Measurements from ENCODE around the gene ZSCAN10. TPM values are rescaled to one million over a fixed set of nuclear protein-coding genes. Genes with fewer than 3 reads are reported as not detected.

Gene ZSCAN10
- polyA plus RNA-seq, 1 donor (not counting 4 experiments of a cell fraction or from before 2014, with no cell fraction given) = not detected

DNA sequence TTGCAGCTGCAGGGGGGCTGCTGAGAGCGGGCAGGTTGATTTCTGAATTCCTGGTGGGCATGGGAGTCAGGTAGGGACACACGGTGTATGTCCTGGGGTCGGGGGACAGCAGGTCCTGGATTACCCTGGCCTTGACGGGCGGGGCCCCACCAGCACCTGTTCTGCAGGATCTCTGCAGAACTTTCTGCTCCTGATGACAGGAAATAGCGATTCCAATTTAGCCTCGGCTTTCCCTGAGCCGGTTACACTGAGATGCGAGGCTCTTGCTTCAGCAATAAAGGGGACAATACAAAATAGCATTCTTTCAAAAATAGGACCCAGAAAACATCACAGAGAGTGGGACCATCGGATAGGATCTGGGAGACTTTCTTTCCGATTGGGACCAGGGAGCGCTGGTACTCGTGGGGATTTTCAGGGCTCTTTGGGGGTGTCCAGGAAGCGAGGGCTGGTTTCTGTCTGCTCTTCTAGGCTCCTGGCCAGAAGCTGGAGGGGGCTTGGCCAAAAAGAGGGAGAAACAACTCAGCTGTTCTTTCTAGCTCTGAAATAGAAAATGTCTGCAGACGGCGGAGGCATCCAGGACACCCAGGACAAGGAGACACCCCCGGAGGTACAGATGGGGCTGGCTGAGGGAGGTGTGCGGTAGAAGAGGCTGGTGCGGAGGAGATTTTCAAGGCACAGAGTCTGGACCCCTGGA, 13.9 kb upstream of the ZSCAN10 start:
- Histone ChIP-seq H3K36me3 (ENCODE audit: control insufficient read depth in 2 of 2, extremely low read depth in 1 of 2, insufficient read depth in 2 of 2, low read length in 2 of 2) (peaks cover 0 to 9% of the 10 kb centered on the region in 2 experiments), H4K20me1 (ENCODE audit: control insufficient read depth, extremely low read depth, insufficient read depth, low read length) (no peaks in the 10 kb centered on the region), H2AFZ (ENCODE audit: control insufficient read depth, low read length) (peak overlapping the region; percentile 27), H3K4me1 (ENCODE audit: control insufficient read depth, extremely low read depth, insufficient read depth, low read length) (peaks cover 11% of the 10 kb centered on the region), H3K4me3 (ENCODE audit: control insufficient read depth in 2 of 3, extremely low read depth in 1 of 3, insufficient read depth in 2 of 3, low read depth in 1 of 3, low read length in 3 of 3) (peak overlapping the region; percentile 69 to 88 (median 82)), H3K4me2 (ENCODE audit: control insufficient read depth, extremely low read depth, insufficient read depth, low read depth, low read length) (peak overlapping the region; percentile 70), H3K27me3 (ENCODE audit: control insufficient read depth, extremely low read depth, insufficient read depth, low read length) (no peaks in the 10 kb centered on the region), H3K9me1 (ENCODE audit: control insufficient read depth, extremely low read depth, insufficient read depth, low read length) (no peaks in the 10 kb centered on the region), H3K27ac (ENCODE audit: control insufficient read depth, insufficient read depth, low read length) (no peak overlapping the region), H3K79me2 (ENCODE audit: control insufficient read depth, insufficient read depth, low read length) (peaks cover 21% of the 10 kb centered on the region), H3K9me3 (ENCODE audit: control insufficient read depth, low read depth, low read length) (no peaks in the 10 kb centered on the region), H3K9ac (ENCODE audit: control insufficient read depth, extremely low read depth, insufficient read depth, low read length) (peak overlapping the region; percentile 76)
- dilution Hi-C loops (cut with MboI; ENCODE audit: extremely low pct_ligation_motif_present, low sequenced_read_pairs) = no loop called here
- no peak for FAIRE-seq
- TF ChIP-seq, protein P1, sequence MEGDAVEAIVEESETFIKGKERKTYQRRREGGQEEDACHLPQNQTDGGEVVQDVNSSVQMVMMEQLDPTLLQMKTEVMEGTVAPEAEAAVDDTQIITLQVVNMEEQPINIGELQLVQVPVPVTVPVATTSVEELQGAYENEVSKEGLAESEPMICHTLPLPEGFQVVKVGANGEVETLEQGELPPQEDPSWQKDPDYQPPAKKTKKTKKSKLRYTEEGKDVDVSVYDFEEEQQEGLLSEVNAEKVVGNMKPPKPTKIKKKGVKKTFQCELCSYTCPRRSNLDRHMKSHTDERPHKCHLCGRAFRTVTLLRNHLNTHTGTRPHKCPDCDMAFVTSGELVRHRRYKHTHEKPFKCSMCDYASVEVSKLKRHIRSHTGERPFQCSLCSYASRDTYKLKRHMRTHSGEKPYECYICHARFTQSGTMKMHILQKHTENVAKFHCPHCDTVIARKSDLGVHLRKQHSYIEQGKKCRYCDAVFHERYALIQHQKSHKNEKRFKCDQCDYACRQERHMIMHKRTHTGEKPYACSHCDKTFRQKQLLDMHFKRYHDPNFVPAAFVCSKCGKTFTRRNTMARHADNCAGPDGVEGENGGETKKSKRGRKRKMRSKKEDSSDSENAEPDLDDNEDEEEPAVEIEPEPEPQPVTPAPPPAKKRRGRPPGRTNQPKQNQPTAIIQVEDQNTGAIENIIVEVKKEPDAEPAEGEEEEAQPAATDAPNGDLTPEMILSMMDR (optimal IDR thresholded peaks at IDR 0.05 in 1 of 3, IDR thresholded peaks at IDR 0.05 in 1 of 3, conservative IDR thresholded peaks at IDR 0.05 in 1 of 3; ENCODE audit: extremely low read depth in 1 of 3, insufficient read depth in 2 of 3, low read length in 3 of 3) = no peak
- TF ChIP-seq EZH2 (IDR thresholded peaks at IDR 0.05; ENCODE audit: low read length) = no peak
- DNase-seq (ENCODE audit: low read depth, low spot score) = no peak

DNA sequence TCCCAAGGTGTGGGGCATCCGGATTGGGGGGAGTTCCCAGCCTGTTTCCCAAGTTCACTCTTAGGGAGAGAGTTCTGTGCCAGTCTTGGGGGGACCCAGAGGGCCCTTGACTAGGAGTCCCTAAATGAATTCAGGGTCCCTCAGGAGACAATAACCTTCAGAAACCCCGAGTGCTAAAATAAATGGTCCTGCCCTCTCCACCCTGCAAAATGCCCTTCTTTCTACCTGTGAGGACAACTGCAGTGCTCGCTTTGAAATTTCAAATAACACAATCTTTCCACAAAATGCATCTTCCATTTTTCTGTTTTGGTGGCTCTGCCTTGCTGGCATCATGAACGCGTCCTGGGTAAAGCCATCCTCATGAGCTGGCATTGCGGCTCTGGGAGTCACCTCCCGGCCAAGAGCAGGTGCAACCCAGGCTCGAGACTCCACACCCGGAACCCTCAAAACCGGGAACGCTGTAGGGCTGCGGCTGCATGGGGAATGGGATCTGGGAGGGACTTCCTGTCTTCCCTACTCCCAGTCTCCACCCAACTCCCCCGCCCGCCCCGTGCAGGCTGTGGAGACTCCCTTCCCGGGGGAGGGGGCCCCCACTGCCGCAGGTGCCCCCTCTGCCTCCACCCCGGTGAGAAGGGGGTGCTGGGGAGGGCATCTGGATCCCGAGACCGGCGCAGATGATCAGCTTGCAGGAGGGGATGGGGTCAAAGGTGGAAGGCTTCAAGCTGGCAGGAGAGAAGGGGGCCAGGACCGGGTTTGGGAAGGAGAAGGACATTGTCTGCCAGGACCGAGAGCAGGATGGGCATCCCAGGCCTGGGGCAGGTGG, 13.2 kb upstream of the ZSCAN10 start, which contains the start of gene ZNF205:
Gene ZNF205 (plus strand): TSS at position 529 of the 823 bp plus-strand sequence. CDS start 845 bp downstream, outside the sequence.
- no peak within 1 kb of the TSS for H3K27ac ChIP-seq (ENCODE audit: control insufficient read depth, insufficient read depth, low read length)
- no peak for TF ChIP-seq EZH2 (IDR thresholded peaks at IDR 0.05; ENCODE audit: low read length)
- TF ChIP-seq, protein P1 (optimal IDR thresholded peaks at IDR 0.05 in 1 of 3, IDR thresholded peaks at IDR 0.05 in 1 of 3, conservative IDR thresholded peaks at IDR 0.05 in 1 of 3; ENCODE audit: extremely low read depth in 1 of 3, insufficient read depth in 2 of 3, low read length in 3 of 3) = no peak
- peaks cover 21% of the 10 kb centered on the region for H3K79me2 ChIP-seq (ENCODE audit: control insufficient read depth, insufficient read depth, low read length)
- H3K9me3 ChIP-seq (ENCODE audit: control insufficient read depth, low read depth, low read length) = no peaks in the 10 kb centered on the region
- peak within 1 kb of the TSS; percentile 70 for H3K4me2 ChIP-seq (ENCODE audit: control insufficient read depth, extremely low read depth, insufficient read depth, low read depth, low read length)
- H3K4me3 ChIP-seq (ENCODE audit: control insufficient read depth in 2 of 3, extremely low read depth in 1 of 3, insufficient read depth in 2 of 3, low read depth in 1 of 3, low read length in 3 of 3) = peak within 1 kb of the TSS; percentile 69 to 88 (median 82)
- no peaks in the 10 kb centered on the region for H3K9me1 ChIP-seq (ENCODE audit: control insufficient read depth, extremely low read depth, insufficient read depth, low read length)
- FAIRE-seq (no peak), DNase-seq (ENCODE audit: low read depth, low spot score) (no peak)
- peak within 1 kb of the TSS; percentile 76 for H3K9ac ChIP-seq (ENCODE audit: control insufficient read depth, extremely low read depth, insufficient read depth, low read length)
- H3K36me3 ChIP-seq (ENCODE audit: control insufficient read depth in 2 of 2, extremely low read depth in 1 of 2, insufficient read depth in 2 of 2, low read length in 2 of 2) = peaks cover 0 to 9% of the 10 kb centered on the region in 2 experiments
- dilution Hi-C loops (cut with MboI; ENCODE audit: extremely low pct_ligation_motif_present, low sequenced_read_pairs) = no loop called here
- H2AFZ ChIP-seq (ENCODE audit: control insufficient read depth, low read length) = peak within 1 kb of the TSS; percentile 69
- H4K20me1 ChIP-seq (ENCODE audit: control insufficient read depth, extremely low read depth, insufficient read depth, low read length) = no peaks in the 10 kb centered on the region
- peaks cover 10% of the 10 kb centered on the region for H3K4me1 ChIP-seq (ENCODE audit: control insufficient read depth, extremely low read depth, insufficient read depth, low read length)
- no peaks in the 10 kb centered on the region for H3K27me3 ChIP-seq (ENCODE audit: control insufficient read depth, extremely low read depth, insufficient read depth, low read length)

Measured in keratinocyte (primary cell).